GM18861 (cell line): ENCODE data around the gene SLC35E2B.
"Not testable (repeated sequence)": the region's sequence is repeated elsewhere in the genome, so short reads cannot be mapped to it uniquely, and the experiment has no call there.

Source experiments
- ATAC-seq: cut with Tn5 transposase; IDR thresholded peaks from one replicate; pipeline ENCODE4 v1.9.1; 2021; ENCODE audit not compliant: unreplicated experiment

The SLC35E2B gene

GRCh38 chr1:1692714-1693647, at the start of gene SLC35E2B:
SLC35E2B (minus strand) TSS chr1:1692795; CDS start chr1:1676699, 16,096 bp downstream.
- peak; percentile 58 for ATAC-seq

GRCh38 chr1:1741013-1741412, 48.4 kb upstream of the SLC35E2B start:
- not testable (repeated sequence) for ATAC-seq

GRCh38 chr1:1738799-1739337, 46.3 kb upstream of the SLC35E2B start:
- ATAC-seq, result not testable (repeated sequence)

- not testable (repeated sequence) for ATAC-seq
Observed at GRCh38 chr1:1737675-1738590, 45.3 kb upstream of the SLC35E2B start.

- ATAC-seq, result no peak
Observed at GRCh38 chr1:1732381-1732780, 39.8 kb upstream of the SLC35E2B start.

GRCh38 chr1:1730870-1731269, 38.3 kb upstream of the SLC35E2B start:
- no peak for ATAC-seq

GRCh38 chr1:1730230-1730629, 37.6 kb upstream of the SLC35E2B start:
- ATAC-seq, result not testable (repeated sequence)

GRCh38 chr1:1729116-1729816, 36.7 kb upstream of the SLC35E2B start:
- not testable (repeated sequence) for ATAC-seq

- ATAC-seq, result not testable (repeated sequence)
Observed at GRCh38 chr1:1728308-1729005, 35.9 kb upstream of the SLC35E2B start.

- not testable (repeated sequence) for ATAC-seq
Observed at GRCh38 chr1:1727131-1727651, 34.6 kb upstream of the SLC35E2B start.

- ATAC-seq, result not testable (repeated sequence)
Observed at GRCh38 chr1:1726088-1726487, 33.5 kb upstream of the SLC35E2B start.

- ATAC-seq, result peak; percentile 92
Observed at GRCh38 chr1:1724035-1724864, 31.7 kb upstream of the SLC35E2B start, which contains the start of gene CDK11A. CDK11A (minus strand) TSS chr1:1724357; CDS start chr1:1722818, 1,539 bp downstream.

- ATAC-seq, result no peak
Observed at GRCh38 chr1:1721201-1721600, 28.6 kb upstream of the SLC35E2B start.

GRCh38 chr1:1715109-1715883, 22.7 kb upstream of the SLC35E2B start:
- ATAC-seq, result not testable (repeated sequence)

- not testable (repeated sequence) for ATAC-seq
Observed at GRCh38 chr1:1707897-1708296, 15.3 kb upstream of the SLC35E2B start.

GRCh38 chr1:1707241-1707640, 14.6 kb upstream of the SLC35E2B start:
- not testable (repeated sequence) for ATAC-seq

- not testable (repeated sequence) for ATAC-seq
Observed at GRCh38 chr1:1705623-1706022, 13.0 kb upstream of the SLC35E2B start.
